GM18508 (cell line): ENCODE measurements around the gene TEX22.

Experiments used
- ATAC-seq: cut with Tn5 transposase; IDR thresholded peaks from one replicate; pipeline ENCODE4 v1.9.1; 2021; ENCODE audit warnings: moderate number of reproducible peaks; ENCODE audit not compliant: insufficient read depth, unreplicated experiment

TEX22 gene

GRCh38 chr14:105419195-105420091 lies 21.1 kb downstream of the TEX22 start, which contains the start of gene MTA1:
MTA1 (plus strand) TSS chr14:105419827; CDS start chr14:105420036, 209 bp downstream.
- no peak for ATAC-seq

DNA sequence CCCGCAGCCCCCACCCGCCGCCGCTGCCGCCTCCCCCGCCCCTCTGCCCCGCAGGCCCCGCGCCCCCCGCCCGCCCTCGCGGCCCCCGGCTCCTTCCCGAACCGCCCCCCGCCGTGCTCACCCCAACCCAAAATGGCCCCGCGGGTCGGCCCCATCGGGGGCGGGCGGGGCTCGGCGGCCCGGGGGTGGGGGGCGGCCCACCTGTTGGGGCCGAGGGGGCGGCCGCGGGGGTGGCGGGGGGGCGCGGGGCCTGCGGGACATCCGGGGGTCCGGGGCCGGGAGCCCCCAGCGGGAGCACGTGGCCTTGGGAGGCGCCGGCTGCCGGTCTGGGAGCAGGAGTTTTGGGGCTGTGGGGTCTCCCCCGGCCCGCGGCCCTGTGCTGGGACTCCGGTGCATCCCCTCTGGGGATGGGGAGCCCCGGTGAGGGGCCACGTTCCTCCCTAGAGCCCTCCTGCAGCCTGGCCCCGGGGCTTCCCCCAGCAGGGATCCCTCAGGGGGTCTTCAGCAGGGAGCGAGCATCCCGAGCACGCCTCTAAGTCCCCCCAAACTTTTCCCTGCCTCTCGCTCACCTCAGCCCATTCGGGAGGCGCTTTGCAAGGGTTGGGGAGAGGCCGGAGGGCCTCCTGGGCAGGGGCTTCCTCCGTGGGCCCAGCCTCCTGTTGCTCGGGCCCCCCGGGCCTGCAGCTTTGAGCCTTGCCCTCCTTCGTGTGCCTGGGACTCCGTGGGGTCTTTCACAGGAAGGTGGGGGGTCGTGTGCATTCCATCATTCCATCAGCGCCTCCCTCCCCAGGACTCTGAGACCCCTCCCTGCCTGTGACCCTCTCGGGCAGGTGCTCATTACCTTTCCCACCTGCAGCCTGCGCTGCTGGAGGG lies 22.0 kb downstream of the TEX22 start:
- no peak for ATAC-seq

- no peak for ATAC-seq
Measured at GRCh38 chr14:105420974-105421674, 22.8 kb downstream of the TEX22 start.

DNA sequence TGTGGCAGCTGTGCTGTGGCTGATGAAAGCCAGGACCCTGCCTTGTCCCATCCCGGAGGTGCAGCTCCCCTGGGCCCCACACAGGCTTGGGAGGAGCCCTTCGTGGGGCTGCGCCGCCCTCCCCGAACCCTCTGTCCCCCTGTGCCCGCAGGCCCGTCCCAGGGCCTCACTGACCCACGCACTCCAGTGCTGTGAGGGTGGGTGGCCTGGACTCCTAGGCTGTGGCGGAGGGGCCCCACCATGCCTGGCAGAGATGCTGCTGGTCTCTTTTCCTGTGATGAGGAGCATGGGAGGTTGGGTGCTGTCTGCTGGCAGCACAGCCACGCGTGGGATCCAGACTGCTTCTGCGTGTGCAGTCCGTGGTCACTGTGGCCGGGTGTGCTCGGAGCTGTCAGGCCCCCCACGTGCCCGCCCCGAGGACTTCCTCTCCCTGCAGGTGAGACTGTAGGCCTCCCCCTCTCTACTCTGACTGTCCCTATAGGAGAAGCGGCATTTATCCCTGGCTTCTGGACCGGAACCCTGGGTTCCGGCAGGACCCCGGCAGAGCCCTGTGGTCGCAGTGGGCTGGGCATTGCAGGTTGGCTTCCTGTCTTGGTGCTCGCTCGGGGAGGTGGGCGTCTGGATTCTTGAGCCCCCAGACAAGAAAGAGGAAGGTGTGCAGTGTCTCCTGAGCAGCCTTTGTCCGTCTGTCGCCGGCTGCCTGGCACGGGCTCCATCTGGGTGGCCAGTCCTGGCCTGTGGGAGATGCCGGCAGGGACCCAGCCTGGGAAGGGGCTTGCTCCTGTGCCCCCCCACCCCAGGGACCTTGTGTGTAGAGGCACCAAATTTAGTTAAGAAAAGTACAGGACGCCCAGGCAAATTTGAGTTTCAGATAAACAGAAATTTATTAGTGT lies 23.6 kb downstream of the TEX22 start:
- ATAC-seq: no peak

DNA sequence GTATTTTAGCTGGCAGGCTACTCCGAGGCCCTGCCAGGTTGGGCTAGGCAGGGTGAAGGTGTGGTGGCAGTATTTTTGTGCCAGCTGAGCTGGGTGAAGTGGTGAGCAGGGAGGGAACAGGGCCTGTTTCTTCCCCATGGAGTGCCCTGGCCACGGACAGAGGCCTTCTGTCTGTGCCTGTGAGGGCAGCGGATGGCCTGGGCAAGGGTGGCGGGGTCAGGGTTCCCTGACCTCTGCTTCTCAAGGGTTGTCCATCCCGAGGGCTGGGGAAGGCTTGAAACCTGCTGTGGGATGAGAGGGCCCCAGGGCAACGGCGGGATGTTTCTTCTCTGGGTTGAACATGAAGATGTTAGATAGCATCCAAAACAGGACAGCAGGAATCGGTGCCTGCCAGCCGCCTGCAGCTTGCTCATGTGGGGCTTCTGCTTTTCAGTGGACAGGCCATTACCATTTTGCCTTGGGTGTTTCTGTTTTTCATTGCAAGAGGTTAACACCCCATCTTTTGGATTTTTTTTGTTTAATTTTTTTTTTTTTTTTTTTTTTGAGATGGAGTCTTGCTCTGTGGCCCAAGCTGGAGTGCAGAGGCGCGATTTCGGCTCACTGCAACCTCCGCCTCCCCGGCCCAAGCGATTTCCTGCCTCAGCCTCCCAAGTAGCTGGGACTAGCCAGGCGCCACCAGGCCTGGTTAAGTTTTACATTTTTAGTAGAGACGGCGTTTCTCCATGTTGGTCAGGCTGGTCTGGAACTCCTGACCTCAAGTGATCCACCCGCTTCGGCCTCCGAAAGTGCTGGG lies 24.6 kb downstream of the TEX22 start:
- no peak for ATAC-seq

DNA sequence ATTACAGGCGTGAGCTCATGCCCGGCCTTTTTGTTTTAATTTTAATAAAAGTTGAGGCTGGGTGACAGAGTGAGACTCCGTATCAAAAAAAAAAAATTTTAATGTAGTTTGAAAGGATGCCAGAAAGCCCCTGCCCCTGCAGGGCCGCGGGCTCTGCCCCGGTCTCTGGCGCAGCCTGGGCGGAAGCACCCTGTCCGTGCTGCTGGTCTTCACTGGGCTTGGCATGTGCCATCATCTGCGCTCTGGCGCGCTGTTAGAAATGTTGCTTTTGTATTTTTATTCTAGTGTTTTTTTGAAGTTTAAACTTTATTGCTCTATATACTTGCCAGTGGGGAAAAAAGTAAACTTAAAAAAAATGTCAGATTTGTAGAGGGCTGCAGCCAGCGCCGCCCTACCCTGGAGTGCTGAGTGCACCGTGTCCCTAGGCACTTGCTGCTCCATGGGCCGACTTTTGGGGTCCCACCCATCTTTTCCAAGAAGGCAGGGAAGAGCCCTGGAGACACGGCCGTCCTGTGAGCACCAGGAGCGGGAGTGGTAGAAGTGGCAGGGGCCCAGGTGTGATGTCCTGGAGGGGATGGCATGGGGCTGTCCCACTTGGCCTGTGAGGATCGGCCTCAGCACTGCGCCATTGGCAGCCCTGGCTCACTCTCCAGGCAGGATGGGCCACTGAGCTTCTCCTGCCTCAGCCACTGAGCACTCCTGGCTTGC lies 25.3 kb downstream of the TEX22 start:
- ATAC-seq: no peak

DNA sequence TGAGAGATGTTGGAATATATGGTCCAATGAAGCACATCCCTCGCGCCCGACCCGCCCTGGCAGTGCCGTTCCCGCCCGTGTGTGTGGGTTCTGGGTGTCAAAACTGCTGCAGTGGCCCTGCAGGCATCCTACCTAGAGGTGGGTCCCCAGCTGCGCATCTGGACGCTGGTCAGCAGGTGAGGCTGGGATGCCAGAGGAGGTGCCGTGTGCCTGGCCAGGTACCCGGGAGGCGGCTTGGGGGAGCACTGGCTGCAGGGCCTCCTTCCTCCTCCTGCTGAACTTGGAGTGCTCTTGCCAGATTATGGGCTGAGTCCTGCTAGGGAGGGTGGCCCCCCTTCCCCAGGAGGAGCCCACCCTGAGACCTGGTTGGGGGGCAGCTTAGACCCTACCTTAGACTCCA lies 26.5 kb downstream of the TEX22 start:
- no peak for ATAC-seq

GRCh38 chr14:105425823-105426247 lies 27.5 kb downstream of the TEX22 start:
- no peak for ATAC-seq

DNA sequence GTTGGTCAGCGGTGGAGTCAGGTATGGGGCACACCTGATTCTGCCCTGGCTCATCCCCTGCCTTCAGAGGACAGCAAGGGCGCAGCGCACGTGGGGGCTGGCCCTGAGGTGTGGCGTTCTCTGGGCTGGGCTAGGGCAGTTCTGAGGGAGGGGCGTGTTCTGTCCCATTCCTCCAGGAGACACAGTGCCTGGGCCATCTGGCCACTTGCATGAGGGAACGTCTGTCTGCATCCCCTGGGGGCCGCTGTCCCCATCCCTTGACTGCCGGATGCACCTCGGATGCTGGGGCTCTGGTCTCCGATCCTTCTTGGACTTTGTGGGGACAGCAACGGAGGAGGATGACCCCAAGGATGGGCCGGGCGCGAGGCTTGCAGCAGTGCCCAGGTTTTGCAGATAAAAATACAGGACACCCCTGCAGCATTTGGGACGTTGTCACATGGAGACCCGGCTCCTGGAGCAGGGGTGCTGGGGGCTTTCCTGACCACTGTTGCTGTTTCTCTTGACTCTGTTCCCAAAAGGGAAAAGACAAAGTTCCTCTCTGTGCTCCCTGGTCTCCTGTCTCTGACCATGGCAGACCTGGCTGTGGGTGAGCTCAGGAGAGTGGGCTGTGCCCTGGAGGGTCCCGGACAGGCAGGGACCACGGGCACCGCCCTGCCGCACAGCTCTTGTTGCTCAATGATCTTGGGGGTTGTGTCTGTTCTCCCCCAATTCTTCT lies 28.2 kb downstream of the TEX22 start:
- no peak for ATAC-seq

DNA sequence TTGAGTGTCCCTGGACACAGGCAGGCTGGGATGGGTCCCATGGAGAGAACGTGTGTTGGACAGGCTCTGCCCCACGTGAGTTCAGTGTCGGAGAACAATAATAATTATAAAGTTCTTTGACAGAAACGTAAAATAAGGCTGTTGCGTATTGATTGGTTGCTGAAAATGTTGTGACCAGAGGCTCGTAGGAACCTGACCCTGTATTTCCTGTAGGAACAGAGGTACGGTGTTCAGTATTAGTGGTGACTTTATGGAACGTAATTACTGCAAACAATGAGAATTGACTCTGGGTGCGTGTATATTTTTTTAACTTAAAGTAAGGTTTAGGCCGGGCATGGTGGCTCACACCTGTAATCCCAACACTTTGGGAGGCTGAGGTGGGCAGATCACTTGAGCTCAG lies 29.1 kb downstream of the TEX22 start:
- ATAC-seq: no peak

- no peak for ATAC-seq
Measured at GRCh38 chr14:105427936-105428485, 29.7 kb downstream of the TEX22 start.

GRCh38 chr14:105430042-105430441 lies 31.7 kb downstream of the TEX22 start:
- no peak for ATAC-seq

DNA sequence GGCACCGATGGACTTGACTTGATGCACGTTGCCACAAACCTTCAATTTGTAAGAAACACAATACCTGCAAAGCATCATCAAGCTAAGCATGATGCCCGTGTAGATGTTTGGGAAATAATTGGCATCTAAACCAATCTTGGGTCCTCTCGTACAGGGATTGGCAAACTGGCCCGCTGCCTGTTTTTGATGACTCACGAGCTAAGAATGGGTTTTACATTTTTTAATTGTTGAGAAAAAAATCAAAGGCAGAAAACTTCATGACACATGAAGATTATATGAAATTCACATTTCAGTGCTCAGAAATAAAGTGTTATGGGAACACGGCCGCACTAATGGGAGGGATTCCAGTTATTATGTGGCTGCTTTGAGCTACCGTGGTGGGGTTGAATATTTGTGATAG lies 32.2 kb downstream of the TEX22 start:
- ATAC-seq: no peak

GRCh38 chr14:105431256-105431655 lies 32.9 kb downstream of the TEX22 start:
- ATAC-seq: no peak

- ATAC-seq: no peak
Measured at GRCh38 chr14:105432657-105433056, 34.3 kb downstream of the TEX22 start.

GRCh38 chr14:105433161-105433605 lies 34.8 kb downstream of the TEX22 start:
- no peak for ATAC-seq

GRCh38 chr14:105436402-105436801 lies 38.1 kb downstream of the TEX22 start:
- no peak for ATAC-seq
